ENCODE measurements around the gene KCNQ1. TPM values are rescaled to one million over a fixed set of nuclear protein-coding genes. Genes with fewer than 3 reads are reported as not detected.

Gene KCNQ1
- total RNA-seq, 1 experiment from 2014 or later: not detected

- Mint-ChIP-seq H3K4me3 (ENCODE audit: unreplicated experiment) (no peak overlapping the region), H3K27me3 (ENCODE audit: insufficient read depth, unreplicated experiment) (peaks cover 23% of the 10 kb centered on the region), H3K9me3 (ENCODE audit: unreplicated experiment) (peaks cover 9% of the 10 kb centered on the region), H3K36me3 (ENCODE audit: insufficient read depth, unreplicated experiment) (no peaks in the 10 kb centered on the region), H3K27ac (ENCODE audit: low read depth, unreplicated experiment) (no peak overlapping the region), H3K4me1 (ENCODE audit: insufficient read depth, unreplicated experiment) (no peaks in the 10 kb centered on the region)
- DNase-seq (ENCODE audit: unreplicated experiment): no peak
- ChIA-PET POLR2A (interaction anchor here (0.8 kb wide), 1 partner anchor 8 kb away, joined by 3 read pairs; no protein-coding TSS in a partner anchor), CTCF (no interaction called here)
- intact Hi-C loops (cut with micrococcal nuclease): no loop called here
- no peak for TF ChIP-seq CTCF (IDR thresholded peaks at IDR 0.05; ENCODE audit: unreplicated experiment)
- BruUV-seq (replicated peaks): no TSS peak
Measured at GRCh38 chr11:2789791-2790567, 345.2 kb downstream of the KCNQ1 start.

GRCh38 chr11:2790568-2790921 lies 345.7 kb downstream of the KCNQ1 start:
- Mint-ChIP-seq H3K4me3 (ENCODE audit: unreplicated experiment) (no peak overlapping the region), H3K27ac (ENCODE audit: low read depth, unreplicated experiment) (no peak overlapping the region), H3K4me1 (ENCODE audit: insufficient read depth, unreplicated experiment) (no peaks in the 10 kb centered on the region), H3K36me3 (ENCODE audit: insufficient read depth, unreplicated experiment) (no peaks in the 10 kb centered on the region), H3K27me3 (ENCODE audit: insufficient read depth, unreplicated experiment) (peaks cover 23% of the 10 kb centered on the region), H3K9me3 (ENCODE audit: unreplicated experiment) (peaks cover 9% of the 10 kb centered on the region)
- TF ChIP-seq CTCF (IDR thresholded peaks at IDR 0.05; ENCODE audit: unreplicated experiment): no peak
- no peak for DNase-seq (ENCODE audit: unreplicated experiment)
- intact Hi-C loops (cut with micrococcal nuclease): no loop called here
- ChIA-PET CTCF (no interaction called here), POLR2A (interaction anchor here (0.8 kb wide), 1 partner anchor 9 kb away, joined by 3 read pairs; no protein-coding TSS in a partner anchor)
- BruUV-seq (replicated peaks): no TSS peak

- H3K27ac Mint-ChIP-seq (ENCODE audit: low read depth, unreplicated experiment): no peak overlapping the region
- BruUV-seq (replicated peaks): no TSS peak
- DNase-seq (ENCODE audit: unreplicated experiment): no peak
- POLR2A ChIA-PET: no interaction called here
- H3K9me3 Mint-ChIP-seq (ENCODE audit: unreplicated experiment): peaks cover 6% of the 10 kb centered on the region
- H3K4me1 Mint-ChIP-seq (ENCODE audit: insufficient read depth, unreplicated experiment): no peaks in the 10 kb centered on the region
- H3K27me3 Mint-ChIP-seq (ENCODE audit: insufficient read depth, unreplicated experiment): peaks cover 23% of the 10 kb centered on the region
- intact Hi-C loops (cut with micrococcal nuclease): no loop called here
- H3K36me3 Mint-ChIP-seq (ENCODE audit: insufficient read depth, unreplicated experiment): no peaks in the 10 kb centered on the region
- CTCF ChIA-PET: no interaction called here
- TF ChIP-seq CTCF (IDR thresholded peaks at IDR 0.05; ENCODE audit: unreplicated experiment): no peak
- no peak overlapping the region for H3K4me3 Mint-ChIP-seq (ENCODE audit: unreplicated experiment)
Measured at GRCh38 chr11:2791139-2791520, 346.3 kb downstream of the KCNQ1 start.

DNA sequence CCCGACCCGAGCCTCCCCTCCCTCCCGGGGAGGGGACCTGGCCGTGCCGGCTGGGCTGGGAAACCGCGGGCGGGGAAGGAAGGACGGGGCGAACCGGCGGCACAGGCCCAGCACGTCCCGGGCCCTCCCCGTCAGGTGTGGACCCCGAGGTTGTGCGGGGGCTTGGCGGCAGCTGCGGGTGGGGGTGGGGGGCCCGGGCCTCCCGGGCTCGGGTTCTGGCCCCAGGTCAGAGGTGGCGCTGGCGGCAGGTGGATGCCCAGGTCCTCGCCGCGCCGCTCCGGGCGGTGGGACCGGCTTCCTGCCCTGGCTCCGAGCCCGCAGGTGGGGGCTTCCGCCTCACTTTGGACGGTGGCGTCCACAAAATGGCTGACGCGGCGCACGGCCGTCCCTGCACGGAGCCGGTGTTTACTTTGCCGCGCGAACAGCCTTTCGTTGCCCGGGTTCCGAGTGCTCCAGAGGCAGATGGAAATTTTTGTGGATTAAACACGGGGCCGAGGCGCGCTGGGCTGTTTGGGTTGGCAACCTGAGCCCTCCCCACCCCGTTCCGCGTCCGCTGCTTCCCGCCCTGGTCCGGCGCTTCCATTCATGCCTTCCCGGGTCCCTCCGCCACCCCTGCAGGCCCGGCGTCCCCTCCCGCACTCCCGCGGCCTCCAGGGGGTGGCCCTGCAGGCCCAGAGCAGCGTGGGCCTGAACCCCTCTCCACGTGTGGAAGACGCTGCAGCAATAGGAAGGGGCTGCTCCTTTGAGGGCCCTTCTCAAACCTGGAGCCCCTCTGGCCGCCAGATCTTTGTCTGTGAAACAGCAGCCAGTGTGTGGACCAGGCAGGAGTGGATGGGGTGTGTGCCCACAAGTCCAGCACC lies 346.9 kb downstream of the KCNQ1 start:
- intact Hi-C loops (cut with micrococcal nuclease): no loop called here
- peaks cover 23% of the 10 kb centered on the region for H3K27me3 Mint-ChIP-seq (ENCODE audit: insufficient read depth, unreplicated experiment)
- TF ChIP-seq CTCF (IDR thresholded peaks at IDR 0.05; ENCODE audit: unreplicated experiment): no peak
- peaks cover under 1% of the 10 kb centered on the region for H3K9me3 Mint-ChIP-seq (ENCODE audit: unreplicated experiment)
- ChIA-PET CTCF (no interaction called here), POLR2A (no interaction called here)
- H3K4me3 Mint-ChIP-seq (ENCODE audit: unreplicated experiment): no peak overlapping the region
- DNase-seq (ENCODE audit: unreplicated experiment): no peak
- BruUV-seq (replicated peaks): no TSS peak
- H3K27ac Mint-ChIP-seq (ENCODE audit: low read depth, unreplicated experiment): no peak overlapping the region
- no peaks in the 10 kb centered on the region for H3K4me1 Mint-ChIP-seq (ENCODE audit: insufficient read depth, unreplicated experiment)
- no peaks in the 10 kb centered on the region for H3K36me3 Mint-ChIP-seq (ENCODE audit: insufficient read depth, unreplicated experiment)

Measured in MCF 10A (cell line).